A673 (cell line): ENCODE data around the gene GNA14. TPM values are rescaled to one million over a fixed set of nuclear protein-coding genes. Genes with fewer than 3 reads are reported as not detected.

Experiments
- BruUV-seq: library from RNA; stranded (reverse); fragments of 400-500 nt; replicated peaks from 2 replicates; lab custom pipeline; 2021; lab: Mats Ljungman, UMichigan
- CTCF ChIA-PET: fragments of 300-600 bp; sonication (Branson Sonifier 250); formaldehyde crosslinking; loops from one replicate; lab custom pipeline; 2022; ENCODE audit warnings: antibody characterized with exemption; lab: Charles Lee
- POLR2A ChIA-PET: fragments of 300-600 bp; sonication (Branson Sonifier 250); formaldehyde crosslinking; loops from one replicate; lab custom pipeline; 2022; ENCODE audit warnings: antibody characterized with exemption; ENCODE audit not compliant: low non-redundant PET; lab: Charles Lee
- DNase-seq: peaks from one replicate; pipeline ENCODE4 v3.0.0-alpha.2; 2015; ENCODE audit warnings: low spot score
- H3K27ac ChIP-seq: fragments of 200-600 bp; sonication (generic); 2 replicates; pipeline ENCODE4 v1.5.1; 2016; ENCODE audit warnings: mixed run types, low read depth, mild to moderate bottlenecking, mixed read lengths, antibody characterized with exemption, low read length; ENCODE audit not compliant: poor library complexity, severe bottlenecking
- H3K27me3 ChIP-seq: fragments of 200-600 bp; sonication (generic); replicated peaks from 2 replicates; pipeline ENCODE4 v1.6.1; 2017; ENCODE audit warnings: mixed run types, low read depth, mild to moderate bottlenecking, mixed read lengths, antibody characterized with exemption, low read length; ENCODE audit not compliant: insufficient read depth, poor library complexity
- H3K36me3 ChIP-seq: fragments of 200-600 bp; sonication (generic); 2 replicates; pipeline ENCODE4 v1.6.1; 2016; ENCODE audit warnings: mixed run types, mild to moderate bottlenecking, mixed read lengths, antibody characterized with exemption, low read length; ENCODE audit not compliant: insufficient read depth, poor library complexity, severe bottlenecking
- H3K4me1 ChIP-seq: fragments of 200-600 bp; sonication (generic); 2 replicates; pipeline ENCODE4 v1.6.1; 2017; ENCODE audit warnings: mixed run types, mild to moderate bottlenecking, mixed read lengths, antibody characterized with exemption, low read length; ENCODE audit not compliant: insufficient read depth, poor library complexity, severe bottlenecking
- H3K4me3 ChIP-seq: fragments of 200-600 bp; sonication (generic); 2 replicates; pipeline ENCODE4 v1.5.1; 2016; ENCODE audit warnings: low read depth, mixed run types, mild to moderate bottlenecking, mixed read lengths, low read length; ENCODE audit not compliant: poor library complexity, severe bottlenecking
- H3K9me3 ChIP-seq: fragments of 200-600 bp; sonication (generic); 2 replicates; pipeline ENCODE4 v1.6.1; 2016; ENCODE audit warnings: mixed run types, low read depth, mild to moderate bottlenecking, mixed read lengths, antibody characterized with exemption, low read length; ENCODE audit not compliant: poor library complexity, severe bottlenecking
- EZH2 ChIP-seq: fragments of 200-600 bp; sonication (generic); IDR thresholded peaks from 2 replicates; pipeline ENCODE4 v1.6.1; 2017; ENCODE audit warnings: borderline replicate concordance, low read depth, mild to moderate bottlenecking, mixed read lengths, antibody characterized with exemption, low read length; ENCODE audit not compliant: poor library complexity, severe bottlenecking
- intact Hi-C: fragments of 100-400 bp; cut with micrococcal nuclease; formaldehyde crosslinking; loops from one replicate; pipeline ENCODE4 v1.10.0; 2022; ENCODE audit not compliant: unreplicated experiment
- total RNA-seq: library from RNA; stranded (reverse); gene quantifications from 2 replicates; pipeline ENCODE4 v1.2.3, GENCODE V29; 2021
- TF ChIP-seq, protein P1 (sequence below): fragments of 300-800, 200-600 bp; sonication (generic); conservative IDR thresholded peaks from 2 replicates; pipeline ENCODE4 v1.5.1; 2017; ENCODE audit warnings: low read depth, mild to moderate bottlenecking, antibody characterized with exemption, low read length, moderate library complexity, mixed read lengths

GNA14 gene
- total RNA-seq, 1 experiment from 2014 or later, result 2.7 TPM

DNA sequence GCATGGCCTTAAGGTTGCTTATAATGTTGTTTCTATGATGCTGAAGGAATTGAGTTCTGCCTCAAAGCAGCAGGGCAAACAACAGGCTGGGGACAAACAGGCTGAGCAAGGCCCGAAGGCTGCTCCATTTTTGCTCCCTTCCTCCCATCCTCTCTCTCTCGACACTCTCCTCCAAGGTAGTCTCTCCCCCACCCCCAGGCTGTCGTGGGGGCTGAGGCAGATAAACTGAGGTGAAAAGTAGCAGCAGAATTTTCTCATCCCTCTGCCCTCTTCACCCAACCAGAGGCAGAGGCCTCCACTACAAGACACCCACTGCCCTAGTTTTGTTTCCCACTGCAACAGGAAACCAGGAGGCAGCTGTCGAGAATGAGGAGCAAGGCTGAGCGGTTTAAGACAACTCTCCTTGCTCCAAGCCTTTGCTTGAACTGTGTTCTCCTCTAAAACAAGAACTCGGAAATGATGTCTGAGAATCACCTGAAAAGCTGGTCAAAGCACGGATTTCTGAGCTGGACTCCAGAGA is 13.5 kb upstream of the GNA14 start:
- no peaks in the 10 kb centered on the region for H3K27me3 ChIP-seq
- ChIA-PET POLR2A (no interaction called here), CTCF (no interaction called here)
- intact Hi-C loops, result no loop called here
- BruUV-seq, result no TSS peak
- no peak overlapping the region for H3K4me3 ChIP-seq
- no peak for TF ChIP-seq EZH2
- TF ChIP-seq, protein P1, sequence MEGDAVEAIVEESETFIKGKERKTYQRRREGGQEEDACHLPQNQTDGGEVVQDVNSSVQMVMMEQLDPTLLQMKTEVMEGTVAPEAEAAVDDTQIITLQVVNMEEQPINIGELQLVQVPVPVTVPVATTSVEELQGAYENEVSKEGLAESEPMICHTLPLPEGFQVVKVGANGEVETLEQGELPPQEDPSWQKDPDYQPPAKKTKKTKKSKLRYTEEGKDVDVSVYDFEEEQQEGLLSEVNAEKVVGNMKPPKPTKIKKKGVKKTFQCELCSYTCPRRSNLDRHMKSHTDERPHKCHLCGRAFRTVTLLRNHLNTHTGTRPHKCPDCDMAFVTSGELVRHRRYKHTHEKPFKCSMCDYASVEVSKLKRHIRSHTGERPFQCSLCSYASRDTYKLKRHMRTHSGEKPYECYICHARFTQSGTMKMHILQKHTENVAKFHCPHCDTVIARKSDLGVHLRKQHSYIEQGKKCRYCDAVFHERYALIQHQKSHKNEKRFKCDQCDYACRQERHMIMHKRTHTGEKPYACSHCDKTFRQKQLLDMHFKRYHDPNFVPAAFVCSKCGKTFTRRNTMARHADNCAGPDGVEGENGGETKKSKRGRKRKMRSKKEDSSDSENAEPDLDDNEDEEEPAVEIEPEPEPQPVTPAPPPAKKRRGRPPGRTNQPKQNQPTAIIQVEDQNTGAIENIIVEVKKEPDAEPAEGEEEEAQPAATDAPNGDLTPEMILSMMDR, result no peak
- no peaks in the 10 kb centered on the region for H3K4me1 ChIP-seq
- DNase-seq, result no peak
- no peak overlapping the region for H3K27ac ChIP-seq
- H3K9me3 ChIP-seq, result no peaks in the 10 kb centered on the region
- no peaks in the 10 kb centered on the region for H3K36me3 ChIP-seq

DNA sequence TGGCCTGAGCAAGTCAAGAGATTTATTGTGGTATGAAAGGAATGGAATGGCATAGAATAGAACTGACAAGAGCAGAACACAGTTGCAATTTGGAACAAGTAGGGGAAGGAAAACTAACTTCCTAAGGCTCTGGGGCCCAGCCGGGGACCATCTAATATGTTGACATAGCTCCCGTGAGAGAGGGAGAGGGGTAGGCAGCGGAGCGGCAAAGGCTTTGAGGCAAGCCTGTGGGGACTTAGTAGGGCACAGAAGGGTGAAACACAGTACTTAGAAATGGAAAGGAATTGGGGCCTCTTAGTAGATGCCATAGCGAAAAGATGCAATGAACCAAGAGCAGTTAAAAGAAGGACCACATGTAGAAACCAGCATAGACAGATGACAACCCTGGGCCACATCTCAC is 11.8 kb upstream of the GNA14 start:
- no peak overlapping the region for H3K4me3 ChIP-seq
- POLR2A ChIA-PET, result no interaction called here
- CTCF ChIA-PET, result no interaction called here
- no peak for DNase-seq
- H3K36me3 ChIP-seq, result no peaks in the 10 kb centered on the region
- H3K9me3 ChIP-seq, result no peaks in the 10 kb centered on the region
- H3K4me1 ChIP-seq, result no peaks in the 10 kb centered on the region
- TF ChIP-seq, protein P1, result no peak
- TF ChIP-seq EZH2, result no peak
- H3K27ac ChIP-seq, result no peak overlapping the region
- BruUV-seq, result no TSS peak
- H3K27me3 ChIP-seq, result no peaks in the 10 kb centered on the region
- intact Hi-C loops, result no loop called here

DNA sequence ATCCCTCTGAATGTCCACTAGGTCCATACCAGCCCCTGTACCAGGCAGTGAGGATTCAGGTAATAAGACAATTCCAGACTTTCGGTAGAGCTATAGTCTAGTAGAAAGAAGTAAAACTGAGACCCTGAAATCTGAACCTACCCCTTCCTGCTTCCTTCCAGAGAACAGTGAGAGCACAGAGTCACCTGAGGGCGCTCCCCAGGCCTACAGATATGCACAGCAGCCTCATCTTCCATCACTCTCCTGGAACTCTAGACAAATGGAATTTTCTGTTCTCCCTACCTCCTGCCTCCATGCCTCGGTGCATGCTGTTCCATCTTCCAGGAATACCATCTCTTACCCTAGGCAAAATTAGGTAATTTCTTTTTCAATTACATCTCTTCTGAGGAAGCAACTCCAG is 3.1 kb upstream of the GNA14 start:
- POLR2A ChIA-PET, result interaction anchor here (0.6 kb wide), 2 partner anchors 19 to 99 kb away, joined by 3 read pairs; no protein-coding TSS in a partner anchor
- TF ChIP-seq, protein P1, result no peak
- no peak for TF ChIP-seq EZH2
- no peak for DNase-seq
- intact Hi-C loops, result no loop called here
- Histone ChIP-seq H3K4me3 (no peak overlapping the region), H3K27me3 (no peaks in the 10 kb centered on the region), H3K9me3 (no peaks in the 10 kb centered on the region), H3K36me3 (no peaks in the 10 kb centered on the region), H3K4me1 (no peaks in the 10 kb centered on the region), H3K27ac (no peak overlapping the region)
- CTCF ChIA-PET, result no interaction called here
- no TSS peak for BruUV-seq
